HG03469 (cell line): ENCODE measurements around the gene SYNGR3.
"Not testable (repeated sequence)": the region's sequence is repeated elsewhere in the genome, so short reads cannot be mapped to it uniquely, and the experiment has no call there.

Source experiments
- ATAC-seq: cut with Tn5 transposase; IDR thresholded peaks from one replicate; pipeline ENCODE4 v1.9.1; 2021; ENCODE audit warnings: mild to moderate bottlenecking, moderate library complexity, moderate number of reproducible peaks; ENCODE audit not compliant: unreplicated experiment

The SYNGR3 gene

DNA sequence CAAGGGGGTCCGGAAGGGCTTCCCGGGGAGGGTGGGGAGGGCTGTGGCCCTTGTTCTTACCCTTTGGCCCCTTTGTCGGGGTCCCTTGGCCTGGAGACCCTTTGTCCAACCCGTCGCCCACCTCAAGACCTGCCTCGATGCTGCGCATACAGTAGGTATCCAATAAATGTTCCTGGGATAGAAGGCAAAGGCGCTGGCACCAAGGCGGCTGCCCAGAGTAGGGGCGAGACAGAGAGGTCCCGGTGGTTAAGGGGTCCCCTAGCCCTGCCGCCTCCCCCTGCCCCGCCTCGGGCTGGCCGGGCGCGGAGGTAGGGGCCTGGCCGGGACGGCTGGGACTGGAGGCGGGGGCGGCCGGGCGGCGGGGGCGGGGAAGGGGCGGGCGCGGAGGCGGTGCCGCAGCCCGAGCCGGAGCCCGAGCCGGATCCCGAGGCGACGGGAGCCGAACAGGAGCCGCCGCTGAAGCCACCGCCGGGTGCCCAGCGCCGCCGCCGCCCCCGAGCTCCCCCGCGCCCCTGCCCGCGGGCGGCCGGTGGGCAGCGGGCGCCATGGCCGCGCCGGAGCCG lies 36.8 kb downstream of the SYNGR3 start, which contains the start of gene NHERF2:
NHERF2 (plus strand) TSS at position 442 of the 563 bp plus-strand sequence; CDS start at position 546, 104 bp downstream.
- ATAC-seq = no peak

DNA sequence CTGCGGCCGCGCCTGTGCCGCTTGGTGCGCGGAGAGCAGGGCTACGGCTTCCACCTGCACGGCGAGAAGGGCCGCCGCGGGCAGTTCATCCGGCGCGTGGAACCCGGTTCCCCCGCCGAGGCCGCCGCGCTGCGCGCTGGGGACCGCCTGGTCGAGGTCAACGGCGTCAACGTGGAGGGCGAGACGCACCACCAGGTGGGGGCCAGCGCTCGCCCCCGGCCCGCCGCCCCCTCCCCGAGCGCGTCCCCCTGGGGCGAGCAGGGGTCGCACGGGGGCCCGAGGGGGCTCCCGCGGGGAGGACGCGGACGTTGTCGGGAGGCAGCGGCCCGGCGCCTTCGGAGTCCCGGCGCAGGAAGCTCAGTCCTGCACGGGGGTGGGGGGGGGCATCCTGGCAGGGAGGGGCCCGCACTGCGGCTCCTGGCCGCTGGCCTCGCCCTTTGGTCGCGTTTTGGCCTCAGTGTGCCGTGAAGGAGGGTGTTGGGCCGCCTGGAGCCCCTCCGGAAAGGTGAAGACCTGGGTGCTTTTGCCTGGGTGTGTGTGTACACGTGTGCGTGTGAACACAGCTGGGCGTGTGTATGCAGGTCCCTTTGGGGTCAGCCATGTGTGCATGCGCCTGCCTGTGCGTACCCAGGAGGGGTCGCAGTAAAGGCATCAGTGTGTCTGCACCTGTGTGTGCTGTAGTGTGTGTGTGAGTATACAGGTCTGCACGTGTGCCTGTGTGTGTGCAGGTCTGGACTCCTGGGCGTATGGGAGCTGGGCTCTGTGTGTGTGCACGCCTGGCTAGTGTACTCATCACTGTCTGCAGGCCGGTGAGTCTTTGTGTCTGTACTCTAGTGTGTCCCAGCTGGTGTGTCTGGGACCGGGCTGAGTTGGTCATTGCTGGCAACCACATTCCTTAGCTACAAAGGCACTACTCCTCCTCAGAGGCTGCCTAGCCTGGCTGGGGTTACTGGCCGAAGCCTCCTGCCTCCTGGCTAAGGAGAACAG lies 37.5 kb downstream of the SYNGR3 start:
- ATAC-seq = no peak

GRCh38 chr16:2028146-2028545 lies 38.4 kb downstream of the SYNGR3 start:
- ATAC-seq = no peak

- no peak for ATAC-seq
Observed at GRCh38 chr16:2028620-2029220, 39.0 kb downstream of the SYNGR3 start.

- ATAC-seq = no peak
Observed at GRCh38 chr16:2029350-2029749, 39.6 kb downstream of the SYNGR3 start.

- no peak for ATAC-seq
Observed at GRCh38 chr16:2030036-2030435, 40.3 kb downstream of the SYNGR3 start.

DNA sequence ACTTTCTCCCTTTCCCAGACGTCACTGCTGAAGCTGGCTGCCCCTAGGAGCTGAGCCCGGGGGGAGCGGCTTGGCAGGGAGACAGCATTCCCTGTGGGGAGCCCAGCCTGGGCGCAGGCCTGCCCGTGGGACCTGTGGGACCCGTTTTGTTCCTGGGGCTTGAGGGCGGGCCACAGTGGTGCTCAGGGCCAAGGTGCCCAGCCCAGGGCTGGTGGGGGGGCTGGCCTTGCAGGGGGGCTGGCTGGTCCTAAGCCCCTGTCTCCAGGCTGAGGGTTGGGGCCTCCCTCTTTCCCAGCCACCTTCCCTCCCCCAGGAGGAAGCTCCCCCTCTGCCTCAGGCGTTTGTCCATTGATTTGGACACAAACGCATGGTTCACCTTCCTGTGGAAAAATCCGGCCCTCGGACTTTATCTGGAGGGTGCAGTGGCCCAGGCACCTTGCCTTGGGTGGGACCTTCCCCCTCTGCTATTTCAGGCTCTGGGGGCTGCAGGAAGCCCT lies 41.4 kb downstream of the SYNGR3 start:
- no peak for ATAC-seq

GRCh38 chr16:2032285-2033056 lies 42.7 kb downstream of the SYNGR3 start:
- ATAC-seq = no peak

- ATAC-seq = no peak
Observed at GRCh38 chr16:2033057-2033908, 43.5 kb downstream of the SYNGR3 start.

GRCh38 chr16:2033909-2034695 lies 44.3 kb downstream of the SYNGR3 start:
- not testable (repeated sequence) for ATAC-seq

GRCh38 chr16:2034696-2035430 lies 45.1 kb downstream of the SYNGR3 start:
- ATAC-seq = no peak

- ATAC-seq = no peak
Observed at GRCh38 chr16:2035431-2036199, 45.8 kb downstream of the SYNGR3 start.

DNA sequence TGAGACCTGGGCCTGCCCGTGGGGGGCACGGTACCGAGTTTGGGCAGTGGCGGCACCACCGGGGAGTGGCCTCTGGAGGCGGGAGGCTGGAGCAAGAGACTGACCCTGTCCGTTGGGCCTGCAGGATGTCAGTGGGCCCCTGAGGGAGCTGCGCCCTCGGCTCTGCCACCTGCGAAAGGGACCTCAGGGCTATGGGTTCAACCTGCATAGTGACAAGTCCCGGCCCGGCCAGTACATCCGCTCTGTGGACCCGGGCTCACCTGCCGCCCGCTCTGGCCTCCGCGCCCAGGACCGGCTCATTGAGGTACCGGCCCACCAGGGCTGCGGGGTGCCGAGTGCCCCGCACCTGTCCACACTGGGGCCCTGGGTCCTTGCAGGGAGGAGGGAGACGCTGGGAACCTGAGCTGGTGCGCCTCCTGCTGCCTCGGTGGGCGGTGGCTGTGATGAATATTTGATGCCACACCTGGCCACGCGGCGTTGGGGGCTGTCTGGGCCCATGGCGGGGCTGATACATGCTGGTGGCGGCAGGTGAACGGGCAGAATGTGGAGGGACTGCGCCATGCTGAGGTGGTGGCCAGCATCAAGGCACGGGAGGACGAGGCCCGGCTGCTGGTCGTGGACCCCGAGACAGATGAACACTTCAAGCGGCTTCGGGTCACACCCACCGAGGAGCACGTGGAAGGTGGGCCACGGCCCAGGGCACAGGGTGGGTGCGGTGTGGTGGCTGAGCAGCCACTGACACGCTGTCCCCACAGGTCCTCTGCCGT lies 46.6 kb downstream of the SYNGR3 start:
- no peak for ATAC-seq

GRCh38 chr16:2037115-2037514 lies 47.3 kb downstream of the SYNGR3 start:
- no peak for ATAC-seq

DNA sequence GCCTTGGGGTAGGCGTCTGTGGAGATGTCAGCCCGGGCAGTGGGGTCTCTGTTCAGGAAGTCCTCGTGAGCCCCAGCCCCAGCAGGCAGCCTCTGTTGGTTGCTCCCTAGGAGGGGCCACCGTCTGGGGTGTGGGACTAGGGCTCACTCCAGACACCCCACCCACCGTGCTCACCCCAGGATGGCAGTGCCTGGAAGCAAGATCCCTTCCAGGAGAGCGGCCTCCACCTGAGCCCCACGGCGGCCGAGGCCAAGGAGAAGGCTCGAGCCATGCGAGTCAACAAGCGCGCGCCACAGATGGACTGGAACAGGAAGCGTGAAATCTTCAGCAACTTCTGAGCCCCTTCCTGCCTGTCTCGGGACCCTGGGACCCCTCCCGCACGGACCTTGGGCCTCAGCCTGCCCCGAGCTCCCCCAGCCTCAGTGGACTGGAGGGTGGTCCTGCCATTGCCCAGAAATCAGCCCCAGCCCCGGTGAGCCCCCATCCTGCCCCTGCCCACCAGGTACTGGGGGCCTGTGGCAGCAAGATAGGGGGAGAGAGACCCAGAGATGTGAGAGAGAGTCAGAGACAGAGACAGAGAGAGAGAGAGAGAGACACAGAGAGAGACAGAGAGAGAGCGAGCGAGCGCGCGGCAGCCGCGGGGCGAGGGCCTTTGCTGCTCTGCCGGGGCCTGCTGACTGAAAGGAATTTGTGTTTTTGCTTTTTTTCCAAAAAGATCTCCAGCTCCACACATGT lies 48.0 kb downstream of the SYNGR3 start:
- ATAC-seq = no peak
